Measurements from ENCODE around the gene KCNH2.
A peak's percentile ranks its signal among the peaks of the same experiment; 100 is the strongest.

Gene KCNH2

DNA sequence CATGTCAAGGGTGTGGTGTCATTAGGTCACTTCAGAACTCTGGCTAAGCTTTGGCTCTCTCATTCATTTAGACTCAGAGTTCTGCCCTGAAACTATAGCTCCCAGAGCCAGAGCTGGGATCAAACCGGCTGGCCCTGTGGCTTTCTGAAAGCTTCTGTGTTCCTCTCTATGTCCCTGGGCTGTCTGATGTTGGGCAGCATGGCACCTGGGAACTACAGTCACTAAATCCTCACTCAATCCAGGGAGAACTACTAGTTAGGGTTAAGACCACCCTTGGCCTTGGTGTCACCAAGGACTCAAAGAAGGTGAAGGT lies 32.9 kb upstream of the KCNH2 start:
- DNase-seq = no peak

DNA sequence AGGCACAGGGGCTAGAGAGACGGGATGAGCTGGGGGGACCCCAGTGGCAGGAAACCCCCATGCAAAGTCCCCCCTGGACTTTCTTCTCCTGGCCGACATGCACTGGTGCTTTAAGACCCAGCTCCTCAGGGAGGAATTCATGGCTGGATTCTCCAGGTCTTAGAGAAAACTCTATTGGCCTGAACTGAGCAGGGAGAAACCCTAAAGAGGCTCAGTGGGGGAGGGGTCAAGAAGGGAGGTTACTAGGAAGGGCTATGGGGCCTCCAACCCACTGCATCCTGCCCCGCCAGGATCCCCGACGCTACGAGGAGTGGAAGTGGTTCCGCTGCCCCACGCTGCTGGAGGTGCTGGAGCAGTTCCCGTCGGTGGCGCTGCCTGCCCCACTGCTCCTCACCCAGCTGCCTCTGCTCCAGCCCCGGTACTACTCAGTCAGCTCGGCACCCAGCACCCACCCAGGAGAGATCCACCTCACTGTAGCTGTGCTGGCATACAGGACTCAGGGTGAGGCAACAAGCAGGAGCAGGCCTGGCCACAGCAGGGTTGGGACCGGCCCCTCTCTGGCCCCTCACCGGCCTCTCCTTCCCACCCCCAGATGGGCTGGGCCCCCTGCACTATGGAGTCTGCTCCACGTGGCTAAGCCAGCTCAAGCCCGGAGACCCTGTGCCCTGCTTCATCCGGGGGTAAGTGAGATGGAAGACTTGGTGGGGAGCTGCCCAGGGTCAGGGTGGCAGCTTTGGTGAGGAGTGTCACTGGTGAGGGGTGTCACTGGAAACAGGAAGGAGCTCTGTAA lies 32.4 kb upstream of the KCNH2 start:
- no peak for DNase-seq

DNA sequence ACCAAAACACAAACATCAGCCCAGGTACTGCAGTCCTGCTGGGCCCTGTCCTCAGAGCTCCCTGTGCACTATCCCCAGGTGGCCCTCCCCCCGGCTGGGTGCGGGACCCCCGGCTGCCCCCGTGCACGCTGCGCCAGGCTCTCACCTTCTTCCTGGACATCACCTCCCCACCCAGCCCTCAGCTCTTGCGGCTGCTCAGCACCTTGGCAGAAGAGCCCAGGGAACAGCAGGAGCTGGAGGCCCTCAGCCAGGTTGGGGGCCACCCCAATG lies 31.9 kb upstream of the KCNH2 start:
- DNase-seq = no peak

DNA sequence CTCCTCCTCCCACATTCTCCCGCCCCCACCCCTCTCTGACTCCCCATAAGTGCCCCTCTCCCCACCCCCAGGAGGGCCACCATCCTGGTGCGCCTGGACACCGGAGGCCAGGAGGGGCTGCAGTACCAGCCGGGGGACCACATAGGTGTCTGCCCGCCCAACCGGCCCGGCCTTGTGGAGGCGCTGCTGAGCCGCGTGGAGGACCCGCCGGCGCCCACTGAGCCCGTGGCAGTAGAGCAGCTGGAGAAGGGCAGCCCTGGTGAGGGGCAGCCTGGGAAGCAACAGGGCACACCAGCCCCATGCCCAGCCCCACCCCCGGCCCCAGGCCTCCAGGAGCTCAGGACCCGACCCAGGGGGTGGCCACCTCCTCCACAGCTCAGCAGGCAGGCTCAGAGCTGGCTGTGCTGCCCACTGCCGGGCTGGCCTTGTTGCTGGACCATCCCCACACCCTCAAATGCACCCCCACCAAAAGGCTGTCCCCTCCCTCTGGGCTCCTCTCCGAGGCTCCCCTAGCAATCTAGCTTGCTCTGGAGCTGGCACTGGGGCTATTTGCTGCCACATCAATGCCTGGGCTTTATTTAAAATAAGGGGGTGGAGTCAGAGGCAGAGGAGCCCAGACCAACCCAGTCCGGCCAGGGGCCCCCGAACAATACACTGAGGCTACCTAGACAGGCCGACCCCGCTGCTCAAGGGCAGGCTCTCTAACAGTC lies 31.4 kb upstream of the KCNH2 start:
- no peak for DNase-seq

DNA sequence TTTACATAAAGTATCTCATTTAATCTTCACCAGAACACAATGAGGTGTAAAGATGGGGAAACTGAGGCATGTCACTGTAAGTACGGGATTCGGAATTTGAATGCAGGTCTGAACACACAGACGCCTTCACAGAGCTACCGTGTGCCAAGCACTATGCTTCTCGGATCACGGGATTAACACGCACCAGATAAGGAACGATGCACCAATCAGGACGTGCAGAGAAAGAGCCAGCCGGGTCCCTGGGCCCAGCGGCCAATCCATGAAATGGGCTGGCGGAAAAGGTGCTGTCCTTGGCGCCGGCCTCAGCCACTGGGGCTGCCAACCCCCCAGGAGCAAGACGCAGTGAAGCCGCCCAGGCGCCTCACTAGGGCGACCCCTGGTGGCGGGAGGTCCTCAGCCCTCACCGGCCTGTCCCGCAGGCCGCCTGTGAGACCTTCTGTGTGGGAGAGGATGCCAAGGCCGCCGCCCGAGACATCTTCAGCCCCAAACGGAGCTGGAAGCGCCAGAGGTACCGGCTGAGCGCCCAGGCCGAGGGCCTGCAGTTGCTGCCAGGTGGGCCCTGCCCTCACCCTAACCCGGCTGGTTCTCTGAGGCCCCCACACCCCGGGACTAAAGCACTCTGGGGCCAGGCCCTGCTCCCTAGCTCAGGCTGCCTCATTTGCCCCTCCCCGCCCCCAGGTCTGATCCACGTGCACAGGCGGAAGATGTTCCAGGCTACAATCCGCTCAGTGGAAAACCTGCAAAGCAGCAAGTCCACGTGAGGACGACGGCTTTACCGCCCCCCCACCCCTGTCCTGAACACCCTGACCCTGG lies 30.6 kb upstream of the KCNH2 start:
- peak; percentile 68 for DNase-seq

DNA sequence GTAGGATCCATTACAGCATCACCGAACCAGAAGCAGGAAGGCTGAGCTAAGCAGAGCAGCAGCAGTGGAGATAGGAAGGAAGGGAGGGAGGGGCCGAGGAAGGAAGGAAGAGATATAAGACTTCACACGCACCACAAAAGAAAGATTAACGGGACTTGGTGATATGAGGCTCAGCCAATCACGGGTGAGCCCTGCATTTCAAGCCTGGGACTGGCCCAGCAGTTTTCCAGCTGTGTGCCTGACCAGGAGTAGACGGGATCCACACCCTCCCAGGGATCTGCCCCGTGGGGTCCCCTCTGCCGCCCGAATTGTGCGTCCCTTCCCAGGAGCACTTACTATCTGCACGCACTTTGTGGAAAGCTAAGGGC lies 30.0 kb upstream of the KCNH2 start:
- DNase-seq = no peak

DNA sequence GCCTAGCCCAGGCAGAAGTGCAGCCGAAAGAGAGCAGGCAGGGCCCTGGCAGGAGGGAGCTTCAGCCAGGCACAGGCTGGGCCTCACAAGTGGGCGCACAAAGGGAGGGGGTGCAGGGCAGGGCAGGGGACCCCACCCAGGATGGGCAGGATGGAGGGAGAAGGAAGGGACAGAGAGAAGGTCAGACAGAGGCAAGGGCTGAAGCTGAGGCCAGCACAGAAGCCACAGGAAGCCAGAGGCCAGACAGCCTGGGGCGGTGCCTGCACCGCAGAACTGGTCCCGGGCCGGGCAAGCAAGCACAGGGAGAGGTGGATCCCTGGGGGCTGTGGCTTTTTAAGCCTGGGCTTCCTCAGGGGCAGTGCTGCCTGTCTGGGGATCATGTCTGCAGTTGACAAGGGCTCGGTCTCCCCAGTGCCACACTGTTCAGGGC lies 29.4 kb upstream of the KCNH2 start:
- no peak for DNase-seq

DNA sequence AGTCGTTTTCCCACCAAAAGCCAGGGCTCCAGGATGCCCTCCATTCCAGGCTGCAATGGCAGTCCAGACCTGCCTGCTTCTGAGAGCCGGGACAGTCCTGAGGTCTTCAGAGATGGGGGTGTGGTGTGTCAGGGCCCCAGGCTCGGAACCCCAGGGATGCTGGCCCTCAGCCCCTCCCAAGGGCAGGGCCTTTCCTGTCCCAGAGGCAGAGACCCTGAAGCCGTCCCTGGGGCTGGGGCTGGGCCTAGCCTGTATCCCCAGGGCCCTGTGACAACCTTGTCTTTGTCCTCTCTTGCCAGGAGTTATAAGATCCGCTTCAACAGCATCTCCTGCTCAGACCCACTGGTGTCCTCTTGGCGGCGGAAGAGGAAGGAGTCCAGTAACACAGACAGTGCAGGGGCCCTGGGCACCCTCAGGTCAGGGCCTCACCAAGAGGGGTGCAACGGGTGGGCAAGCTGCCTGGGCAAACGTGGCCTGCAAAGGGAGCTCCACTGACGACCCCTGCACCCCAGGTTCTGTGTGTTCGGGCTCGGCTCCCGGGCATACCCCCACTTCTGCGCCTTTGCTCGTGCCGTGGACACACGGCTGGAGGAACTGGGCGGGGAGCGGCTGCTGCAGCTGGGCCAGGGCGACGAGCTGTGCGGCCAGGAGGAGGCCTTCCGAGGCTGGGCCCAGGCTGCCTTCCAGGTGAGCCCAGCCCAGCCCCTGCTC lies 28.6 kb upstream of the KCNH2 start:
- DNase-seq = no peak

DNA sequence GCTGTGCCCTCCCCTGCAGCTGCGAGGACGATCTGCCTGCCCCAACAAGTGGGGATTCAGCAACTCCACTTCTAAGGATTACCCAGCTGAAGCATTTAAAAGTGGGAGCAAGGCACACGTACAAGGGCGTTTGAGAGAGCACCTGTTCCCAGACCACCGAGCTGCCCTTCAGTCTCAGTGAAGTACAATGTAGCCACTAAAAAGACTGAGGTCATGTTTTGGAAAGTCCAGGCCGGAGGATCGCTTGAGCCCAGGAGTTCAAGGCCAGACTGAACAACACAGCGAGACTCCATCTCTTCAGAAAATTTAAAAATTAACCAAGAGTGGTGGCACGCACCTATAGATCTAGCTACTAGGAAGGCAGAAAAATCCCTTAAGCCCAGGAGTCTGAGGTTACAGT lies 27.4 kb upstream of the KCNH2 start:
- no peak for DNase-seq

DNA sequence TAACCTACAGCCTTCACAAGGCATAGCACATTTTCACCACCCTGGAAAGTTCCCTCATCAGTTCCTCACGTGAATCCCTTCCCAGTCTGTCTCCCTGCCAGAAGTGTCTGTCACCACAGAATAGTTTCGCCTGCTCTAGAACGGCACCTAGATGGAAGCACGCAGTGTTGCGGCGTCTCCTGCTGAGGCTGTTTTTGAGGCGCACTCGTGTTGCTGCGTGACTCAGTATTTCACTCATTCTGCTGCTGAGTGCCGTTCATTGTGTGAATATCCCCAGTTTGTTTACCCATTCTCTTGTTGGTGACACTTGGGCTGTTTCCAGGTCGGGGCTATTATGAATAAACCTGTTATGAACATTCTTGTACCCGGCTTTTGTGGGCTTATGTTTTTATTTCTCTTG lies 25.5 kb upstream of the KCNH2 start:
- DNase-seq = no peak

DNA sequence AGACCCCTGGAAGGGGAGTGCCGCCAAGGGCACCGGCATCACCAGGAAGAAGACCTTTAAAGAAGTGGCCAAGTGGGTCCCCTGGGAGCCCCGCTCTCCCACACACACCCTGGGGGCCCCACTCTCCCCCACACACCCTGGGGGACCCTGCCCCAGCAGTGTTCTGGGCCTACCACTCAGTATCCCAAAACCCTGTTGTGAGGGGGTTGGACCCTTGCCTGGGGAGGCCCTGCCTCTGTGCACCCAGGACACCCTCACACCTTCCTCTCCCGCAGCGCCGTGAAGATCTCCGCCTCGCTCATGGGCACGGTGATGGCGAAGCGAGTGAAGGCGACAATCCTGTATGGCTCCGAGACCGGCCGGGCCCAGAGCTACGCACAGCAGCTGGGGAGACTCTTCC lies 23.4 kb upstream of the KCNH2 start:
- no peak for DNase-seq

DNA sequence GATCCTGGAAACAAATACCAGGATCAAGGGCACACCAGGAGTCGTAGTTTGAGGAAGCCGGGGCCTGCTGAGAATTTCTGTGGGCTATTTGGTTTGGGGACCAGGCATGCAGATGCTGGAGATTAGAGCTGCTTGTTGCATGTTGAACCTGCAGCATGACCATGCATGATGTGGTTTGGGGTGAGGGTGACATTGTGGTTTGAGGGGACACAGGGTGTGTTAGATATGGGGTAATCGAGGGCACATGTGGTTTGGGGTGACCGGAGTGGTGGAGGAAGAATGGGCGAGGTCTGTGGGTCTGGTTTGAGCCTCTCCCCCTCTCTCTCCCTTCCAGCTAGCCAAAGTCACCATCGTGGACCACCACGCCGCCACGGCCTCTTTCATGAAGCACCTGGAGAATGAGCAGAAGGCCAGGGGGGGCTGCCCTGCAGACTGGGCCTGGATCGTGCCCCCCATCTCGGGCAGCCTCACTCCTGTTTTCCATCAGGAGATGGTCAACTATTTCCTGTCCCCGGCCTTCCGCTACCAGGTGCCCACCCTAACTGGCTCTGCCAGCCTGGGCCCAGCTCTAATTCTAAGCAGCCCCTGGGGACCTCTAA lies 22.9 kb upstream of the KCNH2 start:
- DNase-seq = no peak

DNA sequence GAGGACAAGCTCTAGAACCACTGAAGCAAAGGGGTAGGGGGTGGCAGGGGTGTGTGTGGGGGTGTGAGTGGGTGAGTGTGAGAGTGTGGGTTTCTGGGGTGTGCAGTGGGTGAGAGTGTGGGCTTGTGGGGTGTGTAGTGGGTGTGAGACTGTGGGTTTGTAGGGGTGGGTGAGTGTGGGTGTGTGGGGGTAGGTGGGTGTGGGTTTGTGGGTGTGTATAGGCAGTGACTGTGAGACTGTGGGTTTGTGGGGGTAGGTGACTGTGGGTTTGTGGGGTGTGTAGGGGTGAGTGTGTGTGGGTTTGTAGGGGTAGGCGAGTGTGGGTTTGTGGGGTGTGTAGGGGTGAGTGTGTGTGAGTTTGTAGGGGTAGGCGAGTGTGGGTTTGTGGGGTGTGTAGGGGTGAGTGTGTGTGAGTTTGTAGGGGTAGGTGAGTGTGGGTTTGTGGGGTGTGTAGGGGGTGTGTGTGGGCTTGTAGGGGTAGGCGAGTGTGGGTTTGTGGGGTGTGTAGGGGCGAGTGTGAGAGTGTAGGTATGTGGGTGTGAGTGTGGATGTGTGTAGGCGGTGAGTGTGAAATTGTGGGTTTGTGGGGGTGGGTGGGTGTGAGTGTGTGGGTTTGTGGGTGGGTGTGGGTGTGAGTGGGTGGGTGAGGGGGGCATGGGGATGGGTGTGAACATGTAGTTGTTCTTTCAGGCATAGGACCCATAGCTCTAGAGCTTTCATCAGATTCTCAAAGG lies 21.5 kb upstream of the KCNH2 start:
- DNase-seq = no peak

DNA sequence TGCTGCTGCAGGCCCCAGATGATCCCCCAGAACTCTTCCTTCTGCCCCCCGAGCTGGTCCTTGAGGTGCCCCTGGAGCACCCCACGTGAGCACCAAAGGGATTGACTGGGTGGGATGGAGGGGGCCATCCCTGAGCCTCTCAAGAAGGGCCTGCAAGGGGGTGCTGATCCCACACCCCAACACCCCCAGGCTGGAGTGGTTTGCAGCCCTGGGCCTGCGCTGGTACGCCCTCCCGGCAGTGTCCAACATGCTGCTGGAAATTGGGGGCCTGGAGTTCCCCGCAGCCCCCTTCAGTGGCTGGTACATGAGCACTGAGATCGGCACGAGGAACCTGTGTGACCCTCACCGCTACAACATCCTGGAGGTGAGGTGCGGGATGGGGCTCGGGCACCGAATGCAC lies 20.9 kb upstream of the KCNH2 start:
- no peak for DNase-seq

DNA sequence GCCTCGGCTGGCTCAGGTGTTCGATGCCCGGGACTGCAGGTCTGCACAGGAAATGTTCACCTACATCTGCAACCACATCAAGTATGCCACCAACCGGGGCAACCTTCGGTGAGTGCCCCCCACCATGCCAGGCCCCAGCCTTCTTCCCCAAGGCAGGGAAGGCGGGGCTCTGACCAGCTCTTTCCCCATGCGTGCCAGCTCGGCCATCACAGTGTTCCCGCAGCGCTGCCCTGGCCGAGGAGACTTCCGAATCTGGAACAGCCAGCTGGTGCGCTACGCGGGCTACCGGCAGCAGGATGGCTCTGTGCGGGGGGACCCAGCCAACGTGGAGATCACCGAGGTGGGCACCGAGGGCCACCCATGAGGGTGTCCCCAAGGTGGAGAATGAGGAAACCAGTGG lies 20.2 kb upstream of the KCNH2 start:
- DNase-seq = no peak

DNA sequence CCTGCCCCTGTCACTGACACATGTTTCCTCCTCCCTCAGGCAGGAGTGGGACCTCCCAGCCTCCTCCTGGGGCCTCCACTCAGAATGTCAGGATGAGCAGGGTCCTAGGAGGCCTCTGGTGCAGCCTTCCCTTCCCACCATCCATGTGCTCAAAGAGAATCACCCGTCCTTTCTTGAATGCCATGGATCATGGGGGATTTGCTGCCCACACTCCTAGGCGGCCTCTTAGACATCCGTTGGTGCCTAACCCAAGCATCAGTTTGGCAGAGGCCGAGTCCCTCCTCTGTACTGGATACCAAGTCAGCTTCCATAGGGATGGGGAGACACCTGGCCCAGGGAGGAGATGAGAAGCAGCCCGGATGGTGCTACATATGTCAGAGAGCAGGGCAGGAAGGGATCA lies 19.7 kb upstream of the KCNH2 start:
- no peak for DNase-seq

DNA sequence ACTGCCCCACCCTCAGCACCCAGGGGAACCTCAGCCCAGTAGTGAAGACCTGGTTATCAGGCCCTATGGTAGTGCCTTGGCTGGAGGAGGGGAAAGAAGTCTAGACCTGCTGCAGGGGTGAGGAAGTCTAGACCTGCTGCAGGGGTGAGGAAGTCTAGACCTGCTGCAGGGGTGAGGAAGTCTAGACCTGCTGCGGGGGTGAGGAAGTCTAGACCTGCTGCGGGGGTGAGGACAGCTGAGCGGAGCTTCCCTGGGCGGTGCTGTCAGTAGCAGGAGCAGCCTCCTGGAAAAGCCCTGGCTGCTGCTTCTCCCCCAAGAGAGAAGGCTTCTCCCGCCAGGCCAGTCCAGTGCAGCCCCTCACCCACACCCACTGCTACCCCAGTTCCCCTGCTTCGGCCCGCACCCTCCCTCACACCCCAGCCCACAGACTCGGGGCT lies 19.0 kb upstream of the KCNH2 start:
- no peak for DNase-seq

DNA sequence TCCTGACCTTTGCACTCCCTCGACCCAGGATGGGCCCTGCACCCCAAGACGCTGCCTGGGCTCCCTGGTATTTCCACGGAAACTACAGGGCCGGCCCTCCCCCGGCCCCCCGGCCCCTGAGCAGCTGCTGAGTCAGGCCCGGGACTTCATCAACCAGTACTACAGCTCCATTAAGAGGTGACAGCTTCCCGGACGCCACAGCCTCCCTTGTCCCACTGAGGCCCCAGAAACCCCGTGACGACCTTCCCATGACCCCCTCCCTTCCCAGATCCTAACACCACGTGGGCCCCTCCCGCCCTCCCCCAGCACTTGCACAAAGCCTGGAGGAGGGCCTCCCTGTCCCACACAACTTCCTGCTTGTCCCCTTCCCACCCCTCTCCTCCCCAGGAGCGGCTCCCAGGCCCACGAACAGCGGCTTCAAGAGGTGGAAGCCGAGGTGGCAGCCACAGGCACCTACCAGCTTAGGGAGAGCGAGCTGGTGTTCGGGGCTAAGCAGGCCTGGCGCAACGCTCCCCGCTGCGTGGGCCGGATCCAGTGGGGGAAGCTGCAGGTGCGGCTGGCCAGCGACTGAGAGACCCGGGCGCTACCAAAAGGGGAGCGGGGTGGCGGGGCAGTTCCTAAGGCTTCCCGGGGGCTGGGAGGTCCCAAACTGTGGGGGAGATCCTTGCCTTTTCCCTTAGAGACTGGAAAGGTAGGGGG lies 18.4 kb upstream of the KCNH2 start:
- no peak for DNase-seq

DNA sequence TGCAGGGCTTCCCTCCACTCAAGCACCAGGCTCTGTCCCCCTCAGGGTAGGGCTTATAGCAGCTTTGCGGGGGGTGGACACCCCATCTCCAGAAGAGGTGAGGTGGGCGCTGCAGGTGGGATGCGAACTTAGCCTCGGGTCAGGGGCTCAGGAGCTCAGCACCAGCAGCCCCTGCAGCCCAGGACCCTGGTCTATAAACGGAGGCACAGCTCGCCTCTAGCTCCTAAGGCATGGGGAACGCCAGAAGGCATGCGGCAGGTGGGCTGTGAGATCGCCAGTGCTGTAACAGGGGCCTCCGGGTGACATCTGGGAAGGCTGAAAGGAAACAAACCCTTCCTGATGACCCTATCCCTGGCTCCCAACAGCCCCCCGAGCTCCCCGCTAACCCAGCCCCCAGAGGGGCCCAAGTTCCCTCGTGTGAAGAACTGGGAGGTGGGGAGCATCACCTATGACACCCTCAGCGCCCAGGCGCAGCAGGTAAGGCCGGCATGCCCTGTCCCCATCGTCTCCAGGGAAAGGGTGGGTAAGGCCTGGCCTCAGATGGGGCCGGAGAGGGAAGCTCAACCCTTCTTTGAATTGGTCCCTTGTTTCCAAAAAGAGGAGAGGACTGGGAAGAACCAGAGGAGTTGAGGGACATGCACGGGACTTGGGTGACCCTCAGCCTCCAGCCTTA lies 16.9 kb upstream of the KCNH2 start:
- no peak for DNase-seq

DNA sequence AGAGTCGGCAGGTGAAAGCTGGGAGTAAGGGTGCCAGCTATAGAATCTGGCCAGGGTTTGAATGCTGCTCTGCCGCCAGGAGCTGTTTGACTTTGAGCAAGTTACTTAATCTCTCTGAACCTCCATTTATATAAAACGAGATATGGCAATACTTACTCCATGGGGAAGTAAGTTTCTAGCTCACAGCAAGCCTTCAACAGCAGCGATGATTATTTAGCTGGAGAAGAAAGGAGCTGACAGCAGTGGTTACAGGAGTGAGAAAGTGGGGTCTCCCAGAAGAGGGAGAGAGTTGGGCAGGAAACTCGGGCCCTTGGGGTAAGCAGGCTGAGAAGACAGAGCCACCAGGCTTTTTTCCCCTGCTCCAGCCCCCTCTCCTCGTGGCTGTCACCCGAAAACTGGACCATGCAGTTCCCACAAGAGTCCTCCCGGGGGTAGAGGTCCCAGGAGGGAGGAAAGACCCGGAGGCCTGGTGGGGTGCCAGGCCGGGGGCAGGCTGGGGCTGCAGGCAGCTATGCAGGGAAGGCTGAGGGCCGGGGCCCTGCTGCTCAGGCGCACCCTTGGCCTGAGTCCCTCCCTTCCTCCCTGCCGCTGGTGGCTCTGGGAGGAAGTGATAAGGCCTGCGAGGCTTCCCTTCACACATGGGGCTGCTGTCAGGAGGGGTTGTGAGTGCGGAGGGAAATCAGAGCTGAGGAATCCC lies 16.2 kb upstream of the KCNH2 start:
- no peak for DNase-seq

DNA sequence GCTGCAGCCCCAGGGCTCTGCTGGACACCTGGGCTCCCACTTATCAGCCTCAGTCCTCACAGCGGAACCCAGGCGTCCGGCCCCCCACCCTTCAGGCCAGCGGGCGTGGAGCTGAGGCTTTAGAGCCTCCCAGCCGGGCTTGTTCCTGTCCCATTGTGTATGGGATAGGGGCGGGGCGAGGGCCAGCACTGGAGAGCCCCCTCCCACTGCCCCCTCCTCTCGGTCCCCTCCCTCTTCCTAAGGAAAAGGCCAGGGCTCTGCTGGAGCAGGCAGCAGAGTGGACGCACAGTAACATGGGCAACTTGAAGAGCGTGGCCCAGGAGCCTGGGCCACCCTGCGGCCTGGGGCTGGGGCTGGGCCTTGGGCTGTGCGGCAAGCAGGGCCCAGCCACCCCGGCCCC lies 15.4 kb upstream of the KCNH2 start:
- no peak for DNase-seq
